Measurements from ENCODE around the gene SLC16A13.

Gene SLC16A13

GRCh38 chr17:7003745-7004144 is 32.1 kb upstream of the SLC16A13 start:
- no peak for TF ChIP-seq CTCF (IDR thresholded peaks at IDR 0.05; ENCODE audit: low read depth, low read length)
- H3K4me3 ChIP-seq (replicated peaks in 1 of 2; ENCODE audit: low read depth in 2 of 2, low read length in 2 of 2): no peak overlapping the region
- no peak for DNase-seq (ENCODE audit: low read depth in 2 of 2)

- peak; percentile 60 for TF ChIP-seq CTCF (IDR thresholded peaks at IDR 0.05; ENCODE audit: low read depth, low read length)
- no peak overlapping the region for H3K4me3 ChIP-seq (replicated peaks in 1 of 2; ENCODE audit: low read depth in 2 of 2, low read length in 2 of 2)
- peak; percentile 62 to 77 for DNase-seq (ENCODE audit: low read depth in 2 of 2)
These were observed 31.2 kb upstream of the SLC16A13 start for GRCh38 chr17:7004398-7005253.

- TF ChIP-seq CTCF (IDR thresholded peaks at IDR 0.05; ENCODE audit: low read depth, low read length): no peak
- no peak for DNase-seq (ENCODE audit: low read depth in 2 of 2)
- H3K4me3 ChIP-seq (replicated peaks in 1 of 2; ENCODE audit: low read depth in 2 of 2, low read length in 2 of 2): no peak overlapping the region
These were observed 30.1 kb upstream of the SLC16A13 start for GRCh38 chr17:7005716-7006115.

GRCh38 chr17:7007143-7007542 is 28.7 kb upstream of the SLC16A13 start:
- no peak for DNase-seq (ENCODE audit: low read depth in 2 of 2)
- H3K4me3 ChIP-seq (replicated peaks in 1 of 2; ENCODE audit: low read depth in 2 of 2, low read length in 2 of 2): no peak overlapping the region
- TF ChIP-seq CTCF (IDR thresholded peaks at IDR 0.05; ENCODE audit: low read depth, low read length): no peak

- no peak for TF ChIP-seq CTCF (IDR thresholded peaks at IDR 0.05; ENCODE audit: low read depth, low read length)
- no peak for DNase-seq (ENCODE audit: low read depth in 2 of 2)
- no peak overlapping the region for H3K4me3 ChIP-seq (replicated peaks in 1 of 2; ENCODE audit: low read depth in 2 of 2, low read length in 2 of 2)
These were observed 25.3 kb upstream of the SLC16A13 start for GRCh38 chr17:7010523-7010922.

- peak overlapping the region; percentile 75 to 97 for H3K4me3 ChIP-seq (replicated peaks in 1 of 2; ENCODE audit: low read depth in 2 of 2, low read length in 2 of 2)
- DNase-seq (ENCODE audit: low read depth in 2 of 2): no peak
- no peak for TF ChIP-seq CTCF (IDR thresholded peaks at IDR 0.05; ENCODE audit: low read depth, low read length)
These were observed 24.4 kb upstream of the SLC16A13 start for GRCh38 chr17:7011415-7011814.

- DNase-seq (ENCODE audit: low read depth in 2 of 2): no peak
These were observed 23.9 kb upstream of the SLC16A13 start for GRCh38 chr17:7011942-7012254.

More at GRCh38 chr17:7011942-7012254, 23.9 kb upstream of the SLC16A13 start:
- no peak for TF ChIP-seq CTCF (IDR thresholded peaks at IDR 0.05; ENCODE audit: low read depth, low read length)
- H3K4me3 ChIP-seq (replicated peaks in 1 of 2; ENCODE audit: low read depth in 2 of 2, low read length in 2 of 2): peak overlapping the region; percentile 75 to 97
